Endothelial cell of umbilical vein (primary cell): ENCODE results near the gene TEX264. TPM values are rescaled to one million over a fixed set of nuclear protein-coding genes. Genes with fewer than 3 reads are reported as not detected.

Experiments used
- BruUV-seq: library from RNA; stranded (reverse); fragments of 400-500 nt; replicated peaks from 2 replicates; lab custom pipeline; 2021; lab: Mats Ljungman, UMichigan
- CTCF ChIA-PET: fragments of 300-600, 350-600 bp; sonication (Branson Sonifier 250); formaldehyde crosslinking; loops from one replicate; lab custom pipeline; 2021; ENCODE audit warnings: antibody characterized with exemption, inconsistent platforms; lab: Charles Lee
- POLR2A ChIA-PET: fragments of 300-600, 350-600 bp; sonication (Branson Sonifier 250); formaldehyde crosslinking; loops from one replicate; lab custom pipeline; 2021; ENCODE audit warnings: antibody characterized with exemption, inconsistent platforms; lab: Charles Lee
- DNase-seq: peaks from one replicate; pipeline ENCODE4 v3.0.0-alpha.2; 2011; ENCODE audit warnings: low read depth, low spot score
- FAIRE-seq: peaks from 2 replicates; lab custom pipeline; 2011; peaks lifted over from hg19 to GRCh38; lab: Jason Lieb, UNC
- H2AFZ ChIP-seq: 2 replicates; pipeline ENCODE4 v1.6.0; 2012; ENCODE audit warnings: low read depth, low read length, control low read depth, inconsistent platforms
- H3K27ac ChIP-seq: 2 replicates; pipeline ENCODE4 v1.5.1; 2011; ENCODE audit warnings: low read depth, mild to moderate bottlenecking, control low read depth, low read length, moderate library complexity; ENCODE audit not compliant: insufficient read depth
- H3K27me3 ChIP-seq, 2 experiments: 2 replicates each; pipeline versions ENCODE4 v1.6.0 to v1.6.1; 2011; ENCODE audit warnings: low read length in 2 of 2, mixed read lengths in 1 of 2; ENCODE audit not compliant: control insufficient read depth in 2 of 2, insufficient read depth in 2 of 2
- H3K36me3 ChIP-seq, 2 experiments: 2 replicates in 1 of 2; 3 replicates in 1 of 2; pipeline ENCODE4 v1.5.1; 2011; ENCODE audit warnings: low read length in 2 of 2, mild to moderate bottlenecking in 1 of 2, moderate library complexity in 1 of 2; ENCODE audit not compliant: control insufficient read depth in 2 of 2, insufficient read depth in 2 of 2; ENCODE audit errors: extremely low read depth in 1 of 2
- H3K4me1 ChIP-seq: 3 replicates; pipeline ENCODE4 v1.5.1; 2011; ENCODE audit warnings: mild to moderate bottlenecking, low read length; ENCODE audit not compliant: control insufficient read depth, insufficient read depth; ENCODE audit errors: extremely low read depth
- H3K4me2 ChIP-seq: 2 replicates; pipeline ENCODE4 v1.6.1; 2011; ENCODE audit warnings: low read length, control low read depth, mixed read lengths; ENCODE audit not compliant: insufficient read depth
- H3K4me3 ChIP-seq, 3 experiments: fragments of 200-600 bp in 1 of 3; sonication (generic), shearing (Covaris generic) in 1 of 3; replicated peaks in 1 of 3; 2 replicates each; pipeline ENCODE4 v1.5.1; 2011 to 2016; ENCODE audit warnings: control low read depth in 3 of 3, low read length in 3 of 3, mild to moderate bottlenecking in 2 of 3, inconsistent platforms in 1 of 3, low read depth in 1 of 3, moderate library complexity in 1 of 3; ENCODE audit not compliant: insufficient read depth in 1 of 3
- H3K79me2 ChIP-seq: 2 replicates; pipeline ENCODE4 v1.6.0; 2012; ENCODE audit warnings: low read length, inconsistent platforms; ENCODE audit not compliant: control insufficient read depth, insufficient read depth
- H3K9ac ChIP-seq: replicated peaks from 2 replicates; pipeline ENCODE3; 2011; ENCODE audit warnings: low read length, control low read depth; ENCODE audit not compliant: insufficient read depth; ENCODE audit errors: extremely low read depth
- H3K9me1 ChIP-seq: replicated peaks from 3 replicates; pipeline ENCODE4 v1.6.0; 2011; ENCODE audit warnings: mild to moderate bottlenecking, low read length; ENCODE audit not compliant: control insufficient read depth, insufficient read depth; ENCODE audit errors: extremely low read depth
- H3K9me3 ChIP-seq: replicated peaks from 2 replicates; pipeline ENCODE4 v1.5.1; 2012; ENCODE audit warnings: low read length, inconsistent platforms; ENCODE audit not compliant: control insufficient read depth, insufficient read depth
- H4K20me1 ChIP-seq: replicated peaks from 2 replicates; pipeline ENCODE3; 2011; ENCODE audit warnings: mild to moderate bottlenecking, low read length; ENCODE audit not compliant: control insufficient read depth, insufficient read depth; ENCODE audit errors: extremely low read depth
- EZH2 ChIP-seq: IDR thresholded peaks from 2 replicates; pipeline ENCODE4 v1.6.1; 2012; ENCODE audit warnings: borderline replicate concordance, low read depth, mild to moderate bottlenecking, moderate library complexity, low read length, inconsistent platforms; ENCODE audit not compliant: severe bottlenecking
- FOS ChIP-seq: IDR thresholded peaks from 2 replicates; pipeline ENCODE4 v1.6.1; 2011; ENCODE audit warnings: mild to moderate bottlenecking, low read length, moderate library complexity, borderline replicate concordance; ENCODE audit not compliant: insufficient read depth
- GATA2 ChIP-seq: IDR thresholded peaks from 2 replicates; pipeline ENCODE4 v1.7.0; 2011; ENCODE audit warnings: low read depth, mild to moderate bottlenecking, moderate library complexity, mixed read lengths, low read length; ENCODE audit not compliant: insufficient read length, insufficient read depth
- JUN ChIP-seq: IDR thresholded peaks from 2 replicates; pipeline ENCODE4 v1.6.1; 2011; ENCODE audit warnings: borderline replicate concordance, low read depth; ENCODE audit not compliant: insufficient read length, insufficient read depth
- MAX ChIP-seq: IDR thresholded peaks from 2 replicates; pipeline ENCODE4 v1.6.1; 2011; ENCODE audit not compliant: insufficient read depth, insufficient read length
- MYC ChIP-seq: IDR thresholded peaks from one replicate; pipeline ENCODE4 v1.6.1; 2011; ENCODE audit warnings: mild to moderate bottlenecking, low read depth, low read length
- POLR2A ChIP-seq: IDR thresholded peaks from 2 replicates; pipeline ENCODE4 v1.6.1; 2012; ENCODE audit warnings: low read depth, mild to moderate bottlenecking, control low read depth, low read length
- POLR2AphosphoS5 ChIP-seq: IDR thresholded peaks from 2 replicates; pipeline ENCODE4 v1.6.1; 2012; ENCODE audit warnings: low read depth, mild to moderate bottlenecking, control low read depth, low read length, moderate library complexity; ENCODE audit not compliant: insufficient read depth
- dilution Hi-C: fragments of 300-500 bp; cut with MboI; formaldehyde crosslinking; loops from one replicate; pipeline ENCODE4 v1.15.0; 2019; ENCODE audit warnings: low sequenced_read_pairs; ENCODE audit not compliant: extremely low pct_ligation_motif_present
- intact Hi-C: fragments of 100-400 bp; cut with micrococcal nuclease; formaldehyde crosslinking; loops from one replicate; pipeline ENCODE4 v1.10.0; 2022
- polyA plus RNA-seq, 4 experiments: library from polyadenylated mRNA; depleted of rRNA in 3 of 4; stranded (reverse) in 3 of 4; unstranded in 1 of 4; fragments of >200 nt; gene quantifications; 2 replicates each; pipeline versions ENCODE4 v1.2.1 to v1.2.3, GENCODE V29; 2011 to 2012; ENCODE audit warnings: missing spikeins in 1 of 4
- total RNA-seq: library from RNA; stranded (reverse); gene quantifications from 2 replicates; pipeline ENCODE4 v1.2.3, GENCODE V29; 2021
- TF ChIP-seq, protein P1 (sequence below), 2 donors: IDR thresholded peaks; 1 replicate in 1 of 2; 2 replicates in 1 of 2; pipeline ENCODE4 v1.5.1; 2011; ENCODE audit warnings: low read length in 2 of 2, mild to moderate bottlenecking in 2 of 2, moderate library complexity in 2 of 2, control low read depth in 1 of 2, inconsistent platforms in 1 of 2, low read depth in 1 of 2; ENCODE audit not compliant: insufficient read depth in 1 of 2; ENCODE audit errors: extremely low read depth in 1 of 2

Gene TEX264
- total and polyA plus RNA-seq, 2 donors (not counting 3 experiments of a cell fraction or from before 2014, with no cell fraction given): 29.0 to 89.7 TPM

DNA sequence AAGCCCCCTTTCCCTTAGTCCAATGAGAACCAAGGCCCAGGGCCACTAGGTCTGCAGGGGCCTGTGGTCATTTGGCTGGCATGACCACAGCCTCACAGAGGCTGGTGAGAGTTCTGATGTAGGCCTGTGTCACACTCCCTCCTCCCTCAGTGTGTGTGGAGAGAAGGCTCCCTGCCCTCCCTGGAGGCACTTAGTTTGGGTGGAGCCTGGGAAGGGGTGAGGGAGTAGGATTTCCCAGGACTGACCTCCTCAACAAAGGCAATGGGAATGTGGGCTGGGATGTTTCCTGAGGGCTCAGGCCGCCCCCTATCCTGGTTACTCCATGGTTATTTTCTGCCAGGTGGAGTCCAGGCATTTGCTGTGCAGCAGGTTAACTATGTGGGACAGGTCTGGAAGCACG is 7.6 kb downstream of the TEX264 start:
- Histone ChIP-seq H3K9ac (no peak overlapping the region), H3K4me2 (no peak overlapping the region), H2AFZ (no peak overlapping the region), H3K27ac (no peak overlapping the region), H3K27me3 (no peaks in the 10 kb centered on the region), H3K4me1 (peaks cover 15% of the 10 kb centered on the region), H3K4me3 (no peak overlapping the region), H3K9me3 (no peaks in the 10 kb centered on the region), H3K9me1 (no peaks in the 10 kb centered on the region), H3K36me3 (peaks cover 0 to 2% of the 10 kb centered on the region in 2 experiments), H3K79me2 (no peaks in the 10 kb centered on the region), H4K20me1 (no peaks in the 10 kb centered on the region)
- no peak for TF ChIP-seq POLR2A
- TF ChIP-seq, protein P1, sequence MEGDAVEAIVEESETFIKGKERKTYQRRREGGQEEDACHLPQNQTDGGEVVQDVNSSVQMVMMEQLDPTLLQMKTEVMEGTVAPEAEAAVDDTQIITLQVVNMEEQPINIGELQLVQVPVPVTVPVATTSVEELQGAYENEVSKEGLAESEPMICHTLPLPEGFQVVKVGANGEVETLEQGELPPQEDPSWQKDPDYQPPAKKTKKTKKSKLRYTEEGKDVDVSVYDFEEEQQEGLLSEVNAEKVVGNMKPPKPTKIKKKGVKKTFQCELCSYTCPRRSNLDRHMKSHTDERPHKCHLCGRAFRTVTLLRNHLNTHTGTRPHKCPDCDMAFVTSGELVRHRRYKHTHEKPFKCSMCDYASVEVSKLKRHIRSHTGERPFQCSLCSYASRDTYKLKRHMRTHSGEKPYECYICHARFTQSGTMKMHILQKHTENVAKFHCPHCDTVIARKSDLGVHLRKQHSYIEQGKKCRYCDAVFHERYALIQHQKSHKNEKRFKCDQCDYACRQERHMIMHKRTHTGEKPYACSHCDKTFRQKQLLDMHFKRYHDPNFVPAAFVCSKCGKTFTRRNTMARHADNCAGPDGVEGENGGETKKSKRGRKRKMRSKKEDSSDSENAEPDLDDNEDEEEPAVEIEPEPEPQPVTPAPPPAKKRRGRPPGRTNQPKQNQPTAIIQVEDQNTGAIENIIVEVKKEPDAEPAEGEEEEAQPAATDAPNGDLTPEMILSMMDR (IDR thresholded peaks at IDR 0.05; ENCODE audit: extremely low read depth in 1 of 2, insufficient read depth in 1 of 2, low read depth in 1 of 2, low read length in 2 of 2): no peak
- TF ChIP-seq POLR2AphosphoS5: no peak
- no peak for TF ChIP-seq EZH2
- TF ChIP-seq MYC: no peak
- TF ChIP-seq GATA2: no peak
- no peak for TF ChIP-seq FOS
- no peak for TF ChIP-seq MAX
- TF ChIP-seq JUN: no peak
- POLR2A ChIA-PET: no interaction called here
- intact Hi-C loops (loop anchor here (10.0 kb wide), 1 partner anchor 1064 kb away; the partner anchor contains the start of genes CISH and MAPKAPK3), dilution Hi-C loops (no loop called here)
- FAIRE-seq: no peak
- DNase-seq: no peak
- CTCF ChIA-PET: interaction anchor here (1.3 to 1.8 kb wide), 3 partner anchors 9 to 177 kb away, joined by 3 to 5 read pairs (median 5); no protein-coding TSS in a partner anchor
- BruUV-seq: no TSS peak
